Natural killer cell (primary cell): Measurements from ENCODE around the gene FAM83E. TPM values are rescaled to one million over a fixed set of nuclear protein-coding genes. Genes with fewer than 3 reads are reported as not detected.

Experiments used
- ATAC-seq, 3 donors: fragments of 150-1000 bp in 2 of 3; fragments of 200-7000 bp in 1 of 3; cut with Tn5 transposase; 1 replicate in 1 of 3; 2 replicates in 2 of 3; pipeline ENCODE4 v1.10.0; 2021; ENCODE audit warnings: mild to moderate bottlenecking in 2 of 3, moderate library complexity in 2 of 3
- DNase-seq, 2 donors: peaks; one replicate each; pipeline versions ENCODE4 v3.0.0 to v3.0.0-alpha.2; 2013 to 2021; ENCODE audit warnings: mixed read lengths in 1 of 2
- H3K27ac ChIP-seq: one replicate; pipeline ENCODE4 v1.5.1; 2013; ENCODE audit warnings: mild to moderate bottlenecking, low read length
- H3K27me3 ChIP-seq: one replicate; pipeline ENCODE4 v1.6.1; 2013; ENCODE audit warnings: low read length; ENCODE audit not compliant: control insufficient read depth, insufficient read depth
- H3K36me3 ChIP-seq: one replicate; pipeline ENCODE4 v1.6.1; 2013; ENCODE audit warnings: low read length; ENCODE audit not compliant: control insufficient read depth, insufficient read depth
- H3K4me1 ChIP-seq: one replicate; pipeline ENCODE4 v1.6.1; 2013; ENCODE audit warnings: low read length; ENCODE audit not compliant: control insufficient read depth, insufficient read depth
- H3K4me3 ChIP-seq: one replicate; pipeline ENCODE4 v1.5.1; 2013; ENCODE audit warnings: low read length
- H3K9me3 ChIP-seq: one replicate; pipeline ENCODE4 v1.6.1; 2013; ENCODE audit warnings: low read length; ENCODE audit not compliant: control insufficient read depth, insufficient read depth
- H3K27ac Mint-ChIP-seq, 2 donors: one replicate each; pipeline ENCODE4 v1.8.0; 2022; ENCODE audit warnings: mild to moderate bottlenecking in 2 of 2, mixed read lengths in 2 of 2, moderate library complexity in 1 of 2
- H3K27me3 Mint-ChIP-seq, 2 donors: one replicate each; pipeline ENCODE4 v1.8.0; 2022; ENCODE audit warnings: low read depth in 2 of 2, mixed read lengths in 2 of 2
- H3K36me3 Mint-ChIP-seq: one replicate; pipeline ENCODE4 v1.8.0; 2022; ENCODE audit warnings: mixed read lengths
- H3K4me1 Mint-ChIP-seq, 2 donors: one replicate each; pipeline ENCODE4 v1.8.0; 2022; ENCODE audit warnings: mixed read lengths in 2 of 2
- H3K4me3 Mint-ChIP-seq: one replicate; pipeline ENCODE4 v1.8.0; 2022; ENCODE audit warnings: mild to moderate bottlenecking, moderate library complexity, mixed read lengths
- H3K9me3 Mint-ChIP-seq, 2 donors: one replicate each; pipeline ENCODE4 v1.8.0; 2022; ENCODE audit warnings: mixed read lengths in 2 of 2
- WGBS: methylation state at CpG from one replicate; pipeline ENCODE4 v1.1.7; 2013; ENCODE audit warnings: missing lambda C conversion rate; ENCODE audit not compliant: insufficient coverage; 5-methylcytosine and 5-hydroxymethylcytosine counted together
- intact Hi-C: fragments of 100-400 bp; cut with micrococcal nuclease; formaldehyde crosslinking; loops from one replicate; pipeline ENCODE4 v1.14.2; 2022
- total RNA-seq, 4 donors: library from RNA; stranded (reverse); fragments of 120-200 nt in 1 of 4; gene quantifications; one replicate each; pipeline versions ENCODE4 v1.2.3 to v1.2.4, GENCODE V29; 2013 to 2022
- TF ChIP-seq, protein P1 (sequence below): fragments of 200-600 bp; IDR thresholded peaks from one replicate; pipeline ENCODE4 v1.8.0; 2022; ENCODE audit warnings: antibody characterized with exemption

Gene FAM83E
- total RNA-seq, 3 donors from 2014 or later (not counting 1 experiment from before 2014, with no cell fraction given), result 0.70 to 1.3 (median 1.1) TPM

GRCh38 chr19:48624067-48624594 is 9.3 kb upstream of the FAM83E start:
- Mint-ChIP-seq H3K4me1 (peaks cover 40 to 61% of the 10 kb centered on the region in 2 donors), H3K4me3 (peak overlapping the region; percentile 86), H3K9me3 (no peaks in the 10 kb centered on the region), H3K36me3 (no peaks in the 10 kb centered on the region), H3K27me3 (no peaks in the 10 kb centered on the region), H3K27ac (peak overlapping the region; percentile 82 to 87)
- H3K4me3 ChIP-seq, result peak overlapping the region; percentile 21
- 2% methylated on average over 36 of the region's 40 CpGs for WGBS
- no peaks in the 10 kb centered on the region for H3K27me3 ChIP-seq
- no peaks in the 10 kb centered on the region for H3K9me3 ChIP-seq
- peaks cover 71% of the 10 kb centered on the region for H3K4me1 ChIP-seq
- H3K36me3 ChIP-seq, result peaks cover 2% of the 10 kb centered on the region
- TF ChIP-seq, protein P1, sequence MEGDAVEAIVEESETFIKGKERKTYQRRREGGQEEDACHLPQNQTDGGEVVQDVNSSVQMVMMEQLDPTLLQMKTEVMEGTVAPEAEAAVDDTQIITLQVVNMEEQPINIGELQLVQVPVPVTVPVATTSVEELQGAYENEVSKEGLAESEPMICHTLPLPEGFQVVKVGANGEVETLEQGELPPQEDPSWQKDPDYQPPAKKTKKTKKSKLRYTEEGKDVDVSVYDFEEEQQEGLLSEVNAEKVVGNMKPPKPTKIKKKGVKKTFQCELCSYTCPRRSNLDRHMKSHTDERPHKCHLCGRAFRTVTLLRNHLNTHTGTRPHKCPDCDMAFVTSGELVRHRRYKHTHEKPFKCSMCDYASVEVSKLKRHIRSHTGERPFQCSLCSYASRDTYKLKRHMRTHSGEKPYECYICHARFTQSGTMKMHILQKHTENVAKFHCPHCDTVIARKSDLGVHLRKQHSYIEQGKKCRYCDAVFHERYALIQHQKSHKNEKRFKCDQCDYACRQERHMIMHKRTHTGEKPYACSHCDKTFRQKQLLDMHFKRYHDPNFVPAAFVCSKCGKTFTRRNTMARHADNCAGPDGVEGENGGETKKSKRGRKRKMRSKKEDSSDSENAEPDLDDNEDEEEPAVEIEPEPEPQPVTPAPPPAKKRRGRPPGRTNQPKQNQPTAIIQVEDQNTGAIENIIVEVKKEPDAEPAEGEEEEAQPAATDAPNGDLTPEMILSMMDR, result no peak
- DNase-seq (peak; percentile 88 to 97), ATAC-seq (peak; percentile 72 to 84 (median 74))
- intact Hi-C loops, result no loop called here
- H3K27ac ChIP-seq, result peak overlapping the region; percentile 76

GRCh38 chr19:48623556-48624066 is 8.7 kb upstream of the FAM83E start:
- Mint-ChIP-seq H3K4me3 (peak overlapping the region; percentile 86), H3K27me3 (no peaks in the 10 kb centered on the region), H3K9me3 (no peaks in the 10 kb centered on the region), H3K4me1 (peaks cover 46 to 60% of the 10 kb centered on the region in 2 donors), H3K27ac (peak overlapping the region; percentile 82 to 87), H3K36me3 (no peaks in the 10 kb centered on the region)
- Histone ChIP-seq H3K36me3 (peaks cover 2% of the 10 kb centered on the region), H3K27me3 (no peaks in the 10 kb centered on the region), H3K9me3 (no peaks in the 10 kb centered on the region), H3K27ac (peak overlapping the region; percentile 76), H3K4me3 (peak overlapping the region; percentile 13), H3K4me1 (peaks cover 66% of the 10 kb centered on the region)
- TF ChIP-seq, protein P1, result no peak
- intact Hi-C loops, result no loop called here
- WGBS, result 56% methylated on average over 8 of the region's 8 CpGs
- ATAC-seq (no peak), DNase-seq (peak in 1 of 2 donors; percentile 24)

GRCh38 chr19:48619692-48620585 is 5.1 kb upstream of the FAM83E start:
- Mint-ChIP-seq H3K27ac (peak overlapping the region; percentile 97 to 99), H3K27me3 (no peaks in the 10 kb centered on the region), H3K4me1 (peaks cover 49 to 58% of the 10 kb centered on the region in 2 donors), H3K4me3 (peak overlapping the region; percentile 96), H3K9me3 (no peaks in the 10 kb centered on the region), H3K36me3 (no peaks in the 10 kb centered on the region)
- TF ChIP-seq, protein P1, result no peak
- WGBS, result 45% methylated on average over 4 of the region's 6 CpGs
- H3K27me3 ChIP-seq, result no peaks in the 10 kb centered on the region
- H3K36me3 ChIP-seq, result peaks cover 29% of the 10 kb centered on the region
- peak overlapping the region; percentile 65 for H3K27ac ChIP-seq
- ATAC-seq (no peak), DNase-seq (no peak)
- H3K4me3 ChIP-seq, result peak overlapping the region; percentile 99
- peaks cover 62% of the 10 kb centered on the region for H3K4me1 ChIP-seq
- no peaks in the 10 kb centered on the region for H3K9me3 ChIP-seq
- intact Hi-C loops, result loop anchor here (2.0 kb wide), 1 partner anchor 17 kb away; the partner anchor contains the start of gene DBP
